Measurements from ENCODE around the gene TPCN1. TPM values are rescaled to one million over a fixed set of nuclear protein-coding genes. Genes with fewer than 3 reads are reported as not detected.
"Not testable (repeated sequence)": the region's sequence is repeated elsewhere in the genome, so short reads cannot be mapped to it uniquely, and the experiment has no call there.

TPCN1 gene
- total RNA-seq, 1 donor from 2014 or later, result 27.9 TPM

DNA sequence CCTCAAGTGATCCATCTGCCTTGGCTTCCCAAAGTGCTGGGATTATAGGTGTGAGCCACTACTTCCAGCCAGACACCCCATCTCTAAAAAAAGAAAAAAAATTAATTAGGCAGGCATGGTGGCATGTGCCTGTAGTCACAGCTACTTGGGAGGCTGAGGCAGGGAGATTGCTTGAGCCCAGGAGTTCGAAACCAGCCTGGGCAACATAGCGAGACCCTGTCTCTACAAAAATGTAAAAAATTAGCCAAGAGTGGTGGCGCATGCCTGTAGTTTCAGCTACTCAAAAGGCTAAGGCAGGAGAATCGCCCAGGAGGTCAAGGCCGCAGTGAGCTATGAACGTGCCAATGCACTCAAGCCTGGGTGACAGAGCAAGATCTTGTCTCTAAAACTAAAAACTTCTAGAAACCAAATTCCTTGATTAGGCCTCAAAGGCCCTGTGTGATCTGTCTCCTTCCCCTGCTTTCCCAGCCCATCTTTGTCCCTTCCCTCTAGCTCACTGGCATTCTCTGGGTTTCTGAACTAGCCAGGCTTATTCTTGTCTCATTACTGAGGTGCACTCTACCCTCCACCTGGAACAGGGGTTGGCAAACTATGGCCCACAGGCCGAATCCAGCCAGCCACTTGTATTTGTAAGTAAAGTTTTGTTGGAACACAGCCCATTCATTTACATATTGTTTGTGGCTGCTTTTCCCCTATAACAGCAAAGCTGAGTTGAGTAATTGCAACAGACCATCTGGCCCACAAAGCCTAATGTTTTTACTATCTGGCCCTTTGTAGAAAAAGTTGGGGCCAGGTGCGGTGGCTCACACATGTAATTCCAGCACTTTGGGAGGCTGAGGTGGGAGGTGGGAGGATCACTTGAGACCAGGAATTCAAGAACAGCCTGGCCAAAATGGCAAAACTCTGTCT is 17.2 kb upstream of the TPCN1 start:
- Mint-ChIP-seq H3K9me3 (ENCODE audit: unreplicated experiment) (peaks cover 5% of the 10 kb centered on the region), H3K4me3 (ENCODE audit: unreplicated experiment) (no peak overlapping the region), H3K4me1 (ENCODE audit: low read depth, unreplicated experiment) (peaks cover 17% of the 10 kb centered on the region), H3K27ac (ENCODE audit: unreplicated experiment) (no peak overlapping the region), H3K36me3 (ENCODE audit: low read depth, unreplicated experiment) (peaks cover 2% of the 10 kb centered on the region), H3K27me3 (ENCODE audit: low read depth, unreplicated experiment) (peaks cover 2% of the 10 kb centered on the region)
- Histone ChIP-seq H2AFZ (ENCODE audit: low read depth, low read length) (no peak overlapping the region), H3K27ac (ENCODE audit: low read depth, low read length) (no peak overlapping the region), H4K20me1 (ENCODE audit: insufficient read depth, low read length) (no peaks in the 10 kb centered on the region), H3K9ac (ENCODE audit: low read length) (no peak overlapping the region), H3K4me3 (ENCODE audit: insufficient read depth, low read depth, low read length) (no peak overlapping the region), H3K4me2 (ENCODE audit: low read length) (no peak overlapping the region), H3K9me3 (ENCODE audit: insufficient read depth, low read depth, low read length) (no peaks in the 10 kb centered on the region), H3K79me2 (ENCODE audit: insufficient read depth, low read length) (no peaks in the 10 kb centered on the region), H3K27me3 (ENCODE audit: insufficient read depth, low read length) (no peaks in the 10 kb centered on the region), H3K36me3 (ENCODE audit: insufficient read depth, low read length) (no peaks in the 10 kb centered on the region), H3K4me1 (ENCODE audit: insufficient read depth, low read length) (peaks cover 3% of the 10 kb centered on the region)
- TF ChIP-seq EZH2 (IDR thresholded peaks at IDR 0.05; ENCODE audit: insufficient read depth, low read length), result no peak
- FAIRE-seq, result no peak
- DNase-seq (ENCODE audit: low read depth), result no peak

DNA sequence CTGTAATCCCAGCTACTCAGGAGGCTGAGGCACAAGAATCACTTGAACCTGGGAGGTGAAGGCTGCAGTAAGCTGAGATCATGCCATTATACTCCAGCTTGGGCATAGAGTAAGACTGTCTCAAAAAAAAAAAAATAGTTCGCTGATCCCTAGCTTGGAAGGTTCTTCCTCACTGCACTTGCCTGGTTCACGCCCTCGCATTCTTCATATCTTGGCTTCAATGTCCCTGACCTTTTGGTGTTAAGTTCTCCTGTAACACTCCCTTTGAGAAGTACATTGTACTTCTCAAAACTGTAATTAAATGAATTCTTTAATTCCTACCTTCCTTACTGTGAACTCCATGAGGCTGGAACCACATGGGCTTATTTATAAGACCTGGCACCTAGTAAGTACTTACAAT is 16.5 kb upstream of the TPCN1 start:
- Histone ChIP-seq H4K20me1 (ENCODE audit: insufficient read depth, low read length) (no peaks in the 10 kb centered on the region), H3K79me2 (ENCODE audit: insufficient read depth, low read length) (no peaks in the 10 kb centered on the region), H3K9me3 (ENCODE audit: insufficient read depth, low read depth, low read length) (no peaks in the 10 kb centered on the region), H3K27me3 (ENCODE audit: insufficient read depth, low read length) (no peaks in the 10 kb centered on the region), H3K36me3 (ENCODE audit: insufficient read depth, low read length) (no peaks in the 10 kb centered on the region), H3K4me3 (ENCODE audit: insufficient read depth, low read depth, low read length) (no peak overlapping the region), H3K9ac (ENCODE audit: low read length) (no peak overlapping the region), H2AFZ (ENCODE audit: low read depth, low read length) (no peak overlapping the region), H3K4me1 (ENCODE audit: insufficient read depth, low read length) (peaks cover 3% of the 10 kb centered on the region), H3K4me2 (ENCODE audit: low read length) (no peak overlapping the region), H3K27ac (ENCODE audit: low read depth, low read length) (no peak overlapping the region)
- TF ChIP-seq EZH2 (IDR thresholded peaks at IDR 0.05; ENCODE audit: insufficient read depth, low read length), result no peak
- Mint-ChIP-seq H3K4me3 (ENCODE audit: unreplicated experiment) (no peak overlapping the region), H3K4me1 (ENCODE audit: low read depth, unreplicated experiment) (peaks cover 15% of the 10 kb centered on the region), H3K36me3 (ENCODE audit: low read depth, unreplicated experiment) (peaks cover 2% of the 10 kb centered on the region), H3K27ac (ENCODE audit: unreplicated experiment) (no peak overlapping the region), H3K9me3 (ENCODE audit: unreplicated experiment) (peaks cover 5% of the 10 kb centered on the region), H3K27me3 (ENCODE audit: low read depth, unreplicated experiment) (peaks cover 2% of the 10 kb centered on the region)
- DNase-seq (ENCODE audit: low read depth) (no peak), FAIRE-seq (no peak)

DNA sequence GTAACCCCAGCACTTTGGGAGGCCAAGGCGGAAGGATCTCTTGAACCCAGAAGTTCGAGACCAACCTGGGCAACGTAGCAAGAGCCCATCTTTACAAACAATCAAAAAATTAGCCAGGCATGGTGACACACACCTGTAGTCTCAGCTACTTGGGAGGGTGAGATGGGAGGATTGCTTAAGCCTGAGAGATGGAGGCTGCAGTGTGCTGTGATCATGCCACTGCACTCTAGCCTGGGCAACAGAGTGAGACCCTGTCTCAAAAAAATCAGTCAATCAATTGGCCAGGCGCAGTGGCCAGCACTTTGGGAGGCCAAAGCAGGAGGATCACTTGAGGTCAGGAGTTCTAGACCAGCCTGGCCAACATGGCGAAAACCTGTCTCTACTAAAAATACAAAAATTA is 14.5 kb upstream of the TPCN1 start:
- FAIRE-seq; H3K9me3 ChIP-seq (ENCODE audit: insufficient read depth, low read depth, low read length); H3K27me3 Mint-ChIP-seq (ENCODE audit: low read depth, unreplicated experiment); H3K4me1 ChIP-seq (ENCODE audit: insufficient read depth, low read length); H4K20me1 ChIP-seq (ENCODE audit: insufficient read depth, low read length); H3K79me2 ChIP-seq (ENCODE audit: insufficient read depth, low read length); H3K36me3 ChIP-seq (ENCODE audit: insufficient read depth, low read length); H3K27me3 ChIP-seq (ENCODE audit: insufficient read depth, low read length); H3K4me2 ChIP-seq (ENCODE audit: low read length); H3K4me3 ChIP-seq (ENCODE audit: insufficient read depth, low read depth, low read length); H3K9me3 Mint-ChIP-seq (ENCODE audit: unreplicated experiment); H3K36me3 Mint-ChIP-seq (ENCODE audit: low read depth, unreplicated experiment); H3K9ac ChIP-seq (ENCODE audit: low read length); DNase-seq (ENCODE audit: low read depth); H2AFZ ChIP-seq (ENCODE audit: low read depth, low read length); H3K27ac ChIP-seq (ENCODE audit: low read depth, low read length); H3K4me3 Mint-ChIP-seq (ENCODE audit: unreplicated experiment): not testable (repeated sequence)
- H3K27ac Mint-ChIP-seq (ENCODE audit: unreplicated experiment), result peak overlapping the region; percentile 79
- peaks cover 15% of the 10 kb centered on the region for H3K4me1 Mint-ChIP-seq (ENCODE audit: low read depth, unreplicated experiment)

DNA sequence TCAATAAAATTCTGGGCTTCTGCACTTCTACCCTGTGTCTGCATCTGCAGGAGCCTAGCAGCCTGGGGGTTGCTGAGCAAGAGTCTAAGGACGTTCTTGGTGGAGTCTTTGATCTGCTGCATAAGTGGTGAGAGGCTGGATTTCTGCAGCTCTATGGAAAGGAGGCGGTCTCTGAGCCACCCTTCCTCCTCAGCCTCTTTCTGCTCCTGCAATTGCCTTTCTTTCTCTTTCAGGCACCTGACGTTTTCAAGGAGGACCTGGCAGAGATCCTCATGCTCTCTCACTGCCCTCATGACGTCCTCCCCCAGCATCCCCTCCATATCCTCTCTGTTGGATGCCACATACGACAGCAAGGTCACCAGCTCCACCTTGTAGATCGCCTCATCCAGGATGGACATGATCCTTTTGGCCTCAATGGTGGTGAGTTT is 13.6 kb upstream of the TPCN1 start:
- no peaks in the 10 kb centered on the region for H3K79me2 ChIP-seq (ENCODE audit: insufficient read depth, low read length)
- H3K9ac ChIP-seq (ENCODE audit: low read length), result no peak overlapping the region
- Mint-ChIP-seq H3K36me3 (ENCODE audit: low read depth, unreplicated experiment) (no peaks in the 10 kb centered on the region), H3K9me3 (ENCODE audit: unreplicated experiment) (peaks cover 5% of the 10 kb centered on the region), H3K27me3 (ENCODE audit: low read depth, unreplicated experiment) (peaks cover 2% of the 10 kb centered on the region), H3K4me3 (ENCODE audit: unreplicated experiment) (peak overlapping the region; percentile 42), H3K4me1 (ENCODE audit: low read depth, unreplicated experiment) (peaks cover 15% of the 10 kb centered on the region), H3K27ac (ENCODE audit: unreplicated experiment) (peak overlapping the region; percentile 23)
- FAIRE-seq (no peak), DNase-seq (ENCODE audit: low read depth) (no peak)
- H3K36me3 ChIP-seq (ENCODE audit: insufficient read depth, low read length), result no peaks in the 10 kb centered on the region
- H3K27ac ChIP-seq (ENCODE audit: low read depth, low read length), result no peak overlapping the region
- H3K4me1 ChIP-seq (ENCODE audit: insufficient read depth, low read length), result peaks cover 3% of the 10 kb centered on the region
- no peaks in the 10 kb centered on the region for H4K20me1 ChIP-seq (ENCODE audit: insufficient read depth, low read length)
- H3K4me2 ChIP-seq (ENCODE audit: low read length), result no peak overlapping the region
- H3K4me3 ChIP-seq (ENCODE audit: insufficient read depth, low read depth, low read length), result no peak overlapping the region
- H3K27me3 ChIP-seq (ENCODE audit: insufficient read depth, low read length), result no peaks in the 10 kb centered on the region
- no peak overlapping the region for H2AFZ ChIP-seq (ENCODE audit: low read depth, low read length)
- H3K9me3 ChIP-seq (ENCODE audit: insufficient read depth, low read depth, low read length), result no peaks in the 10 kb centered on the region
- TF ChIP-seq EZH2 (IDR thresholded peaks at IDR 0.05; ENCODE audit: insufficient read depth, low read length), result no peak
- TF ChIP-seq, protein P1, sequence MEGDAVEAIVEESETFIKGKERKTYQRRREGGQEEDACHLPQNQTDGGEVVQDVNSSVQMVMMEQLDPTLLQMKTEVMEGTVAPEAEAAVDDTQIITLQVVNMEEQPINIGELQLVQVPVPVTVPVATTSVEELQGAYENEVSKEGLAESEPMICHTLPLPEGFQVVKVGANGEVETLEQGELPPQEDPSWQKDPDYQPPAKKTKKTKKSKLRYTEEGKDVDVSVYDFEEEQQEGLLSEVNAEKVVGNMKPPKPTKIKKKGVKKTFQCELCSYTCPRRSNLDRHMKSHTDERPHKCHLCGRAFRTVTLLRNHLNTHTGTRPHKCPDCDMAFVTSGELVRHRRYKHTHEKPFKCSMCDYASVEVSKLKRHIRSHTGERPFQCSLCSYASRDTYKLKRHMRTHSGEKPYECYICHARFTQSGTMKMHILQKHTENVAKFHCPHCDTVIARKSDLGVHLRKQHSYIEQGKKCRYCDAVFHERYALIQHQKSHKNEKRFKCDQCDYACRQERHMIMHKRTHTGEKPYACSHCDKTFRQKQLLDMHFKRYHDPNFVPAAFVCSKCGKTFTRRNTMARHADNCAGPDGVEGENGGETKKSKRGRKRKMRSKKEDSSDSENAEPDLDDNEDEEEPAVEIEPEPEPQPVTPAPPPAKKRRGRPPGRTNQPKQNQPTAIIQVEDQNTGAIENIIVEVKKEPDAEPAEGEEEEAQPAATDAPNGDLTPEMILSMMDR (IDR thresholded peaks at IDR 0.05; ENCODE audit: insufficient read depth, low read depth, low read length), result no peak
